Measurements from ENCODE around the gene MBD3L5. TPM values are rescaled to one million over a fixed set of nuclear protein-coding genes. Genes with fewer than 3 reads are reported as not detected.

Gene MBD3L5
- total and polyA plus RNA-seq, 9 of the 15 experiments (the other 6 are each of a cell fraction or from before 2014, with no cell fraction given) = not detected

DNA sequence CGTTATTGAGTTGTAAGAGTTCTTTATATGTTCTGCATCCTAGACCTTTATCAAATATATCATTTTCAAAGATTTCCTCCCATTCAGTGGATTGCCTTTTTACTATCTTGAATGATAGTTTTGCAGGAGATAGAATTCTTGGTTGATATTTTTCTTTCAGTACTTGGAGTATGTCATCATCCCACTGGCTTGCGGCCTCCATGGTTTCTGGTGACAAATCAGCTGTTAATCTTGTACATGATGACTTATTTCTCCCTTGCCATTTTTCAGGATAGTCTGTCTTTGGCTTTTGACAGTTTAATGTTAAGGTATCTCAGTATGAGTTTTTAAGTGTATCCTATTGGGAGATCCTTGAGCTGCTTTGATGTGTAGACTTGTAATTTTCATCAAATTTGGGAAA lies 47.6 kb downstream of the MBD3L5 start (continued):
- TF ChIP-seq, protein P1, sequence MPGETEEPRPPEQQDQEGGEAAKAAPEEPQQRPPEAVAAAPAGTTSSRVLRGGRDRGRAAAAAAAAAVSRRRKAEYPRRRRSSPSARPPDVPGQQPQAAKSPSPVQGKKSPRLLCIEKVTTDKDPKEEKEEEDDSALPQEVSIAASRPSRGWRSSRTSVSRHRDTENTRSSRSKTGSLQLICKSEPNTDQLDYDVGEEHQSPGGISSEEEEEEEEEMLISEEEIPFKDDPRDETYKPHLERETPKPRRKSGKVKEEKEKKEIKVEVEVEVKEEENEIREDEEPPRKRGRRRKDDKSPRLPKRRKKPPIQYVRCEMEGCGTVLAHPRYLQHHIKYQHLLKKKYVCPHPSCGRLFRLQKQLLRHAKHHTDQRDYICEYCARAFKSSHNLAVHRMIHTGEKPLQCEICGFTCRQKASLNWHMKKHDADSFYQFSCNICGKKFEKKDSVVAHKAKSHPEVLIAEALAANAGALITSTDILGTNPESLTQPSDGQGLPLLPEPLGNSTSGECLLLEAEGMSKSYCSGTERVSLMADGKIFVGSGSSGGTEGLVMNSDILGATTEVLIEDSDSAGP (CRISPR knock-in tag; IDR thresholded peaks at IDR 0.05) = no peak
- TF ChIP-seq SMAD3 (CRISPR knock-in tag; conservative IDR thresholded peaks at IDR 0.05) (no peak), NFE2 (IDR thresholded peaks at IDR 0.05; ENCODE audit: low read depth) (no peak), CXXC5 (CRISPR knock-in tag; IDR thresholded peaks at IDR 0.05) (no peak), TRIM28 (IDR thresholded peaks at IDR 0.05) (peak; percentile 89), KAT7 (CRISPR knock-in tag; IDR thresholded peaks at IDR 0.05; ENCODE audit: borderline replicate concordance) (no peak), MIER1 (IDR thresholded peaks at IDR 0.05; ENCODE audit: low read depth) (no peak), RBM25 (IDR thresholded peaks at IDR 0.05; ENCODE audit: low read depth, low read length, severe bottlenecking) (no peak), U2AF2 (optimal IDR thresholded peaks at IDR 0.05; ENCODE audit: low read depth, low read length) (no peak), ZNF212 (CRISPR knock-in tag; IDR thresholded peaks at IDR 0.05) (no peak), LARP7 (IDR thresholded peaks at IDR 0.05) (no peak), TGIF2 (CRISPR knock-in tag; IDR thresholded peaks at IDR 0.05) (no peak), CREB1 (IDR thresholded peaks at IDR 0.05) (no peak), CREB1 (CRISPR knock-in tag; IDR thresholded peaks at IDR 0.05) (no peak), ILK (tag; IDR thresholded peaks at IDR 0.05; ENCODE audit: borderline replicate concordance, low read depth) (no peak)
- TF ChIP-seq, protein P2, sequence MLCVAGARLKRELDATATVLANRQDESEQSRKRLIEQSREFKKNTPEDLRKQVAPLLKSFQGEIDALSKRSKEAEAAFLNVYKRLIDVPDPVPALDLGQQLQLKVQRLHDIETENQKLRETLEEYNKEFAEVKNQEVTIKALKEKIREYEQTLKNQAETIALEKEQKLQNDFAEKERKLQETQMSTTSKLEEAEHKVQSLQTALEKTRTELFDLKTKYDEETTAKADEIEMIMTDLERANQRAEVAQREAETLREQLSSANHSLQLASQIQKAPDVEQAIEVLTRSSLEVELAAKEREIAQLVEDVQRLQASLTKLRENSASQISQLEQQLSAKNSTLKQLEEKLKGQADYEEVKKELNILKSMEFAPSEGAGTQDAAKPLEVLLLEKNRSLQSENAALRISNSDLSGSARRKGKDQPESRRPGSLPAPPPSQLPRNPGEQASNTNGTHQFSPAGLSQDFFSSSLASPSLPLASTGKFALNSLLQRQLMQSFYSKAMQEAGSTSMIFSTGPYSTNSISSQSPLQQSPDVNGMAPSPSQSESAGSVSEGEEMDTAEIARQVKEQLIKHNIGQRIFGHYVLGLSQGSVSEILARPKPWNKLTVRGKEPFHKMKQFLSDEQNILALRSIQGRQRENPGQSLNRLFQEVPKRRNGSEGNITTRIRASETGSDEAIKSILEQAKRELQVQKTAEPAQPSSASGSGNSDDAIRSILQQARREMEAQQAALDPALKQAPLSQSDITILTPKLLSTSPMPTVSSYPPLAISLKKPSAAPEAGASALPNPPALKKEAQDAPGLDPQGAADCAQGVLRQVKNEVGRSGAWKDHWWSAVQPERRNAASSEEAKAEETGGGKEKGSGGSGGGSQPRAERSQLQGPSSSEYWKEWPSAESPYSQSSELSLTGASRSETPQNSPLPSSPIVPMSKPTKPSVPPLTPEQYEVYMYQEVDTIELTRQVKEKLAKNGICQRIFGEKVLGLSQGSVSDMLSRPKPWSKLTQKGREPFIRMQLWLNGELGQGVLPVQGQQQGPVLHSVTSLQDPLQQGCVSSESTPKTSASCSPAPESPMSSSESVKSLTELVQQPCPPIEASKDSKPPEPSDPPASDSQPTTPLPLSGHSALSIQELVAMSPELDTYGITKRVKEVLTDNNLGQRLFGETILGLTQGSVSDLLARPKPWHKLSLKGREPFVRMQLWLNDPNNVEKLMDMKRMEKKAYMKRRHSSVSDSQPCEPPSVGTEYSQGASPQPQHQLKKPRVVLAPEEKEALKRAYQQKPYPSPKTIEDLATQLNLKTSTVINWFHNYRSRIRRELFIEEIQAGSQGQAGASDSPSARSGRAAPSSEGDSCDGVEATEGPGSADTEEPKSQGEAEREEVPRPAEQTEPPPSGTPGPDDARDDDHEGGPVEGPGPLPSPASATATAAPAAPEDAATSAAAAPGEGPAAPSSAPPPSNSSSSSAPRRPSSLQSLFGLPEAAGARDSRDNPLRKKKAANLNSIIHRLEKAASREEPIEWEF (CRISPR knock-in tag; IDR thresholded peaks at IDR 0.05) = no peak
- TF ChIP-seq, protein P3, sequence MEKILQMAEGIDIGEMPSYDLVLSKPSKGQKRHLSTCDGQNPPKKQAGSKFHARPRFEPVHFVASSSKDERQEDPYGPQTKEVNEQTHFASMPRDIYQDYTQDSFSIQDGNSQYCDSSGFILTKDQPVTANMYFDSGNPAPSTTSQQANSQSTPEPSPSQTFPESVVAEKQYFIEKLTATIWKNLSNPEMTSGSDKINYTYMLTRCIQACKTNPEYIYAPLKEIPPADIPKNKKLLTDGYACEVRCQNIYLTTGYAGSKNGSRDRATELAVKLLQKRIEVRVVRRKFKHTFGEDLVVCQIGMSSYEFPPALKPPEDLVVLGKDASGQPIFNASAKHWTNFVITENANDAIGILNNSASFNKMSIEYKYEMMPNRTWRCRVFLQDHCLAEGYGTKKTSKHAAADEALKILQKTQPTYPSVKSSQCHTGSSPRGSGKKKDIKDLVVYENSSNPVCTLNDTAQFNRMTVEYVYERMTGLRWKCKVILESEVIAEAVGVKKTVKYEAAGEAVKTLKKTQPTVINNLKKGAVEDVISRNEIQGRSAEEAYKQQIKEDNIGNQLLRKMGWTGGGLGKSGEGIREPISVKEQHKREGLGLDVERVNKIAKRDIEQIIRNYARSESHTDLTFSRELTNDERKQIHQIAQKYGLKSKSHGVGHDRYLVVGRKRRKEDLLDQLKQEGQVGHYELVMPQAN (IDR thresholded peaks at IDR 0.05; ENCODE audit: borderline replicate concordance) = no peak
- TF ChIP-seq, protein P4, sequence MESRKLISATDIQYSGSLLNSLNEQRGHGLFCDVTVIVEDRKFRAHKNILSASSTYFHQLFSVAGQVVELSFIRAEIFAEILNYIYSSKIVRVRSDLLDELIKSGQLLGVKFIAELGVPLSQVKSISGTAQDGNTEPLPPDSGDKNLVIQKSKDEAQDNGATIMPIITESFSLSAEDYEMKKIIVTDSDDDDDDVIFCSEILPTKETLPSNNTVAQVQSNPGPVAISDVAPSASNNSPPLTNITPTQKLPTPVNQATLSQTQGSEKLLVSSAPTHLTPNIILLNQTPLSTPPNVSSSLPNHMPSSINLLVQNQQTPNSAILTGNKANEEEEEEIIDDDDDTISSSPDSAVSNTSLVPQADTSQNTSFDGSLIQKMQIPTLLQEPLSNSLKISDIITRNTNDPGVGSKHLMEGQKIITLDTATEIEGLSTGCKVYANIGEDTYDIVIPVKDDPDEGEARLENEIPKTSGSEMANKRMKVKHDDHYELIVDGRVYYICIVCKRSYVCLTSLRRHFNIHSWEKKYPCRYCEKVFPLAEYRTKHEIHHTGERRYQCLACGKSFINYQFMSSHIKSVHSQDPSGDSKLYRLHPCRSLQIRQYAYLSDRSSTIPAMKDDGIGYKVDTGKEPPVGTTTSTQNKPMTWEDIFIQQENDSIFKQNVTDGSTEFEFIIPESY (CRISPR knock-in tag; IDR thresholded peaks at IDR 0.05) = peak; percentile 100

All from K562 (cell line).